Large intestine (tissue), 3 donors: Measurements from ENCODE around the gene CACNG3. TPM values are rescaled to one million over a fixed set of nuclear protein-coding genes. Genes with fewer than 3 reads are reported as not detected.

Source experiments
- DNase-seq, 2 donors: peaks; one replicate each; pipeline versions ENCODE4 v3.0.0 to v3.0.0-alpha.2; 2013
- H3K27ac ChIP-seq: one replicate; pipeline ENCODE4 v1.5.1; 2013; ENCODE audit warnings: low read length
- H3K27me3 ChIP-seq: 2 replicates; pipeline ENCODE4 v1.6.1; 2013; ENCODE audit warnings: low read length; ENCODE audit not compliant: control insufficient read depth, insufficient read depth
- H3K36me3 ChIP-seq: 2 replicates; pipeline ENCODE4 v1.6.1; 2013; ENCODE audit warnings: low read length; ENCODE audit not compliant: control insufficient read depth, insufficient read depth
- H3K4me1 ChIP-seq: one replicate; pipeline ENCODE4 v1.6.1; 2013; ENCODE audit warnings: low read length; ENCODE audit not compliant: control insufficient read depth, insufficient read depth
- H3K4me3 ChIP-seq: one replicate; pipeline ENCODE4 v1.5.1; 2013; ENCODE audit warnings: low read length
- H3K9me3 ChIP-seq: one replicate; pipeline ENCODE4 v1.6.1; 2013; ENCODE audit warnings: mild to moderate bottlenecking, low read depth, low read length, moderate library complexity; ENCODE audit not compliant: control insufficient read depth
- WGBS: methylation state at CpG from one replicate; pipeline ENCODE4 v1.1.5; 2013; ENCODE audit warnings: low lambda C conversion rate; ENCODE audit not compliant: insufficient coverage; 5-methylcytosine and 5-hydroxymethylcytosine counted together
- polyA plus RNA-seq: library from polyadenylated mRNA; unstranded; fragments of 120-200 nt; gene quantifications from one replicate; pipeline ENCODE4 v1.2.1, GENCODE V29; 2013

CACNG3 gene
- polyA plus RNA-seq, 1 donor, result 0.01 TPM

DNA sequence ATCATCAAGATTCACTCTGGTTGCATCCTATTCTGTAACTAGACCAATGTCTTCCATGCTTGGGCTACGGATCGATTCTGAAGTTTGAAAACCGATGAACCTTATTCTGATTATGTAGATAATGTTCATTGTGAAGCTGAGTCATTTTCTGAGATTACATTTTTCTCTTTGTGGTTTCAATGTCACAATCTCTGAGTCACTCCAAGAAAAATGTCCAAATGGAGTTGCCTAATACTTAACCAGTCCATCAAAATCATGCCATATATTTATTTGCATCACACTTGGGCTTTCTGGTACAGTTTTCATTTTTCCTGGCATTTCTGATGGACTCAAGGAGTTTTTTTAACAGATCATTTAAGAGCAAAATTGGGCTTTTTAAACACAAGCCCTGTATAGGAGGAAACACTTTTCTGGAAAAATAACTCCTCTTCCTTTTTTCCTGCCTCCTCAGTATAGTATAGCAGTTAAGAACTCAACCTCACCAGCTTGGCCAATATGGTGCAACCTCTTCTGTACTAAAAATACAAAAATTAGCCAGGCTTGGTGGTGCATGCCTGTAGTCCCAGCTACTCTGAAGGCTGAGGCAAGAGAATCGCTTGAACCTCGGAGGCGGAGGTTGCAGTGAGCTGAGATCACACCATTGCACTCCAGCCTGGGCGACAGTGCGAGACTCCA, 17.5 kb downstream of the CACNG3 start:
- no peaks in the 10 kb centered on the region for H3K36me3 ChIP-seq
- no peak for DNase-seq
- no CpG with 5 or more reads among the region's 8 CpGs for WGBS
- H3K27ac ChIP-seq, result no peak overlapping the region
- no peak overlapping the region for H3K4me3 ChIP-seq
- H3K4me1 ChIP-seq, result no peaks in the 10 kb centered on the region
- H3K27me3 ChIP-seq, result no peaks in the 10 kb centered on the region
- H3K9me3 ChIP-seq, result no peaks in the 10 kb centered on the region

DNA sequence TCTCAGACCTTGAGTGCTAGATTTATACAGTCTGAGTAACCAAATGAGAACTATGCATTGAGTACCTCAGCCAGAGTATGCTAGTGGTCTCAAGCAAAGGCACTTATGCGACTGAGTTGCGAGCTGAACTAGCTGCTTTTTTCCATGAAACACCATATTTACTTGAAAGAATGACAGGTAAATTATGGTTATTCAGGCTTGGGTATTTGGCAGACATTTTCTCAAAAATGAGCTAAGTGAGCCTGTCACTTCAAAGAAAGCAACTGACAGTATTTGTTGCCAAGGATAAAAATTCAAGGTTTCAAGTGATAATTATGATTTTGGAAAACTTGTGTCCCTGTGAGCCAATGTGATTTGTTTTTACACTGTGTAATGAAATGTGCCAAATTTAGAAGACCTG, 19.3 kb downstream of the CACNG3 start:
- DNase-seq, result no peak
- Histone ChIP-seq H3K36me3 (no peaks in the 10 kb centered on the region), H3K27ac (no peak overlapping the region), H3K4me1 (no peaks in the 10 kb centered on the region), H3K4me3 (no peak overlapping the region), H3K27me3 (no peaks in the 10 kb centered on the region), H3K9me3 (no peaks in the 10 kb centered on the region)
- WGBS, result 80% methylated on average over 1 of the region's 2 CpGs

DNA sequence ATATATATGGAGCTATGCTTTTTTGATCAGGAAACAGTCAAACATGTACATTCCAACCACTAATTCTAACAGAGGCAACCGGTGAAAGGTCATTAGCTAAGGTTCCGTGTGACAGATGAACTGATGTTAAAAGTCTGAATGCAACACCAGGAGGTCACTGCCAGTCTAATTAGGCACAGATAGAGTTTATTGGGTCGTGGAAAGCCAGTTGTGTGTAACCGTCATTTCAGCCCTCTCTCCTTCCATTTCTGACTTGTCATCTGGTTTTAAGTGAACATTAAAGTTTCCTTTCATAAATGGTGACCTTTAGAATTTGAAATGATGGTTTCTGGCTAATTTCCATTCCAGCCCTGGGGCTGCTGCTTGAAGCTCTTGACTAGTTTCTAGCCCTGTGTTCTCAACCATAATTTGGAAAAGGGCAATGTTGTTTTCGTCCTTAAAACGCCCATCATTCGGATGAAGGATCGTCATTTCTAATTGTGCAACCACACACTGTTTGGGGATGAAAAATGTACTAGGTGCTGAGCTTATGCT, 23.9 kb downstream of the CACNG3 start:
- Histone ChIP-seq H3K27ac (no peak overlapping the region), H3K9me3 (no peaks in the 10 kb centered on the region), H3K4me1 (no peaks in the 10 kb centered on the region), H3K27me3 (no peaks in the 10 kb centered on the region), H3K36me3 (no peaks in the 10 kb centered on the region), H3K4me3 (no peak overlapping the region)
- no peak for DNase-seq
- 100% methylated on average over 2 of the region's 8 CpGs for WGBS

DNA sequence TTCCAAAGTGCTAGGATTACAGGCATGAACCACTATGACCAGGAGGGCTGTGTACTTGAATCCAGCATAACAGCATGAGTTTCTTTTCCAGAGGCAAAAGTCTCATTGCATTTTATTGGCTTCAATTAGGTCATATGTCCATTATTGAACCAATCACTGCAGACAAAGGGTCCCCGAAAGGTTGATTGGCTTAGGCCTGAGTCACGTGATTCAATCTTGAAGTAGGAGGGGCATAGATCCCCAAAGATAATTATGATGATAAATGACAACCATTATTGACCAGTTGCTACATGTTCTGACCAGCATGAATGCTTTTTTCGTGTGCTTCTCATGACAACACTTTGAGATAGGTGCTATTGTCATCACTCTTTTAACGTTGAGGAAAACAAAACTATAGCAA, 25.3 kb downstream of the CACNG3 start:
- no peaks in the 10 kb centered on the region for H3K9me3 ChIP-seq
- no peak overlapping the region for H3K4me3 ChIP-seq
- H3K4me1 ChIP-seq, result no peaks in the 10 kb centered on the region
- H3K27ac ChIP-seq, result no peak overlapping the region
- H3K27me3 ChIP-seq, result no peaks in the 10 kb centered on the region
- no peak for DNase-seq
- WGBS, result 100% methylated on average over 1 of the region's 4 CpGs
- H3K36me3 ChIP-seq, result no peaks in the 10 kb centered on the region

DNA sequence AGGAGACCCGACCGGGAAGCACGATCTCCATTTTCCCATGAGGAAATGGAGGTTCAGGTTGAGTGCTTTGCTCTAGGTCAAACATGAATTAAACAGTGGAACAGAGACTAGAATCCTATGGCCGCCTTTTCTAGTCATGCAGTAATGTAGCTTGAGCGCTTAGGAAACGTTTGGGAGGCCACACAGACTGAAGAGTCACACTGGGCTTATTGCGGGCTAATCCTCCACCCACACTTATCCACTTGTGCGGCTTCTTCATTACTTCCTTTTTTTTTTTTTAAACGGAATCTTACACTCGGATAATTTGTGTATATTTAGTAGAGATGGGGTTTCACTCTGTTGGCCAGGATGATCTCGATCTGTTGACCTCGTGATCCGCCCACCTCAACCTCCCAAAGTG, 26.0 kb downstream of the CACNG3 start:
- H3K27ac ChIP-seq, result no peak overlapping the region
- DNase-seq, result no peak
- H3K36me3 ChIP-seq, result no peaks in the 10 kb centered on the region
- H3K4me1 ChIP-seq, result no peaks in the 10 kb centered on the region
- WGBS, result no CpG with 5 or more reads among the region's 13 CpGs
- H3K4me3 ChIP-seq, result no peak overlapping the region
- no peaks in the 10 kb centered on the region for H3K27me3 ChIP-seq
- no peaks in the 10 kb centered on the region for H3K9me3 ChIP-seq

DNA sequence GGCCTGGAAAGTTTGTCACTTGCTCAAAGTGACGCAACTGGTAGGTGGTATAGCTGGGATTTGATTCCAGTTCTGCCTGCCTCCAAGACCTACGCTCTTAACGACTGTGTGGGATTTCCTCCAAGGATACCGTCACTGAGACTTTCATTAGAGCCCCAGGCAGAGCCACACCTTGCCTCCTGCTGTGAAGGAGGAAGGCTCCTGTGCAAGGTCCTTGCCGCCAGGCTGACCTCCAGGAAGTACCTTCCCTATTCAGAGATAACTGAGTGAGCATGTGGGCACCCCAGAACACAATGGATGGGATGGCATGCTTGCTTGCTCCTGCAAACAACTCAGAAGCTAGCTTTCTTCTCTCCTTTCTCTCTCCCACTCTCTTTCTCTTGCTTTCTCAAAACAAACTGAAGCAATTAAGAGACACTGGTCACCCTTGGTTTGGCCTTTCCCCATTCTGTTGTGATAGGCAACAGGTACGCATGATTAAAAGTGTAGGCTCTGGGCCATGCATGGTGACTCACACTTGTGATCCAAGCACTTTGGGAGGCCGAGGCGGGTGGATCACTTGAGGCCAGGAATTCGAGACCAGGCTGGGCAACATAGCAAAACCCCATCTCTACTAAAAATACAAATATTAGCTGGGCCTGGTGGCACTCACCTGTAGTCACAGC, 30.7 kb downstream of the CACNG3 start:
- Histone ChIP-seq H3K4me3 (no peak overlapping the region), H3K4me1 (no peaks in the 10 kb centered on the region), H3K36me3 (no peaks in the 10 kb centered on the region), H3K9me3 (no peaks in the 10 kb centered on the region), H3K27ac (no peak overlapping the region), H3K27me3 (no peaks in the 10 kb centered on the region)
- no peak for DNase-seq
- WGBS, result no CpG with 5 or more reads among the region's 9 CpGs

DNA sequence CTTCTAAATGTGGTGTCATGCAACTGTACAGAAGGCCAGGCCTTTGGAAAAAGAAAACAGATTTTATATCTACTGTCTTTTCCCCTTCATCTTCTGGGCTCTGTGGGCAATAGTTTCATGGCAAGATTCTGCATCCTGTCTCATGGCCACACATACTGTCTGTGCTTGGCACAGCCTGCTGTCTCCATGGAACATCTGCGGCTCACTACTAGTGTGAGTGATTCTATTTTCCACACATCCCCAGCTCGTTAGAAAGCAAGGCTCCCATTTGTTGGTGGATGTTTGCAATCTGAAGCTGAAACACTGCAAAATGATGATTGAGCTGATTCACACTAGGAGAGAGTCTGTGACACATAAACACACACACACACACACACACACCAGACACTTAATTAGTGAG, 32.4 kb downstream of the CACNG3 start:
- Histone ChIP-seq H3K27ac (no peak overlapping the region), H3K36me3 (no peaks in the 10 kb centered on the region), H3K4me1 (no peaks in the 10 kb centered on the region), H3K9me3 (no peaks in the 10 kb centered on the region), H3K4me3 (no peak overlapping the region), H3K27me3 (no peaks in the 10 kb centered on the region)
- WGBS, result no CpG with 5 or more reads among the region's 2 CpGs
- DNase-seq, result no peak

DNA sequence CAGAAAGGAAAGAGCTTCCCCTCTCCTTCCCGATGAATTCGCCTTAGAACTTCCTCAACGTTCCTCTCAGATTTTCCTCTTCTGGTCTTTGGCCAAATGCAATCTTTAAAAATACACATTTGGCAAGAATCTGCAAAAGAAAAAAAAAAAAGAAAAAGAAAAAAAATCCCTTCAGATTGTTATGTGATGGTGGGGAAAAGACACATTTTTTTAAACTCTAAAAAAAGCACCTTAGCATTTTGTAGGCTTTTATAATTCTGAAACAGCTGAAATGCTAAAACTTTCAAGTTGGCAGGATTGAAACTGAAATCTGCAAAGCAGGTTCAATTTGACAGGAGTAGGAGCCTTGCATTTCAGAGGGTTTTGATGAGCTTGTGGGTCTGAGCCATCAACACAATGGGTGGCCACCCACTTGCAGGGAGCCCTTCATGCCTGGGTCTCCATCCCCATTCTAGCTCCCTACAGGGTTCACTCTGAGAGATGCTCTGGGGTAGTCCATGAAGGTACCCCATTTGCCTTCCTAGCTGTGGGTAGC, 33.1 kb downstream of the CACNG3 start:
- H3K27ac ChIP-seq, result no peak overlapping the region
- no peaks in the 10 kb centered on the region for H3K9me3 ChIP-seq
- no peaks in the 10 kb centered on the region for H3K36me3 ChIP-seq
- H3K4me3 ChIP-seq, result no peak overlapping the region
- H3K27me3 ChIP-seq, result no peaks in the 10 kb centered on the region
- DNase-seq, result no peak
- no peaks in the 10 kb centered on the region for H3K4me1 ChIP-seq
- 92% methylated on average over 2 of the region's 3 CpGs for WGBS

DNA sequence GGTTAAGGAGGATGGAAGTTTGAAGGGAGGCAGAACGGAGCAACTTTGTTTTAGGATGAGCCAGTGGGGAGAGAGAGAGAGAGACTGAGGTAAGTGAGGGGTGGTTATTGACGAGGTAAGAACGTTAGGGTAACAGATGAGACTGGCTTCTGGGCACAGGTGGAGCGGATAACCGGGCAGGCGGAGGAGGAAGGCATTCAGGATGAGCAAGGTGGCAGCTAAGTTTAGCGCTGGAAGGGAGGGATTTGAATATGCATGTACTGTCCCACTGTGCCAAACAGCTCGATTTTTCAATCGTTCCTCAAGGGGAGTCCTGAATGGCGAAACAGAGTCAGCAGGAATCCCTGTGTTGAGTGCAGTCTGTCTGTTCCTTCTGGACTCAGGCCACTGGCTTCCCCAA, 35.8 kb downstream of the CACNG3 start:
- 22% methylated on average over 1 of the region's 10 CpGs for WGBS
- Histone ChIP-seq H3K4me1 (no peaks in the 10 kb centered on the region), H3K36me3 (no peaks in the 10 kb centered on the region), H3K27me3 (no peaks in the 10 kb centered on the region), H3K4me3 (no peak overlapping the region), H3K27ac (no peak overlapping the region), H3K9me3 (no peaks in the 10 kb centered on the region)
- DNase-seq, result no peak

DNA sequence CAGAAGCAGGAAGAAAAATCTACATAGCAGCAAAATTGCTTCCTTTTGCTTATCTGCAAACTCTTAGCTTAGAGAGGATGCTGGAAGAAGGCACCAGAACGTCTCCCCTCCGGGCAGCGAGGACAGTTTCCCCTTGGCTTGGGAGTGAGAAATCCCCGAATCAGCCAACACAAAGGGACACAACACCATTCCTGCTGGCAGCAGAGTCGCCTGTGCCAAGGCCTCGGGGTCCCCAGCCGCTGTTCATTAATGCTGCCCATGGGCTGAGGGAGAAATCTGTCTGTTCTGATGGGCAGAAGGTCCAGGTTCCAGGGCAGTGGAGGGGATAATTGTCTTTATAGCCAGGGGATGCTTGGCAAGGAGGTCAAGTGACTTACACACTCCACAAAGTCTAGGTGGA, 38.0 kb downstream of the CACNG3 start:
- no peak for DNase-seq
- Histone ChIP-seq H3K9me3 (no peaks in the 10 kb centered on the region), H3K4me3 (no peak overlapping the region), H3K27ac (no peak overlapping the region), H3K36me3 (no peaks in the 10 kb centered on the region), H3K4me1 (no peaks in the 10 kb centered on the region), H3K27me3 (no peaks in the 10 kb centered on the region)
- no CpG with 5 or more reads among the region's 7 CpGs for WGBS
